Stimulated activated CD8-positive, alpha-beta memory T cell treated with anti-CD3 and anti-CD28 coated beads, Interleukin-15, amount 100 ng/mL, for 48 hours (primary cell): Measurements from ENCODE around the gene GALNS.
A peak's percentile ranks its signal among the peaks of the same experiment; 100 is the strongest.
"Not testable (repeated sequence)": the region's sequence is repeated elsewhere in the genome, so short reads cannot be mapped to it uniquely, and the experiment has no call there.

Experiments
- DNase-seq, 2 donors: peaks; one replicate each; pipeline ENCODE4 v3.0.0-alpha.2; 2020; ENCODE audit warnings: low read depth in 2 of 2

The GALNS gene, protein sequence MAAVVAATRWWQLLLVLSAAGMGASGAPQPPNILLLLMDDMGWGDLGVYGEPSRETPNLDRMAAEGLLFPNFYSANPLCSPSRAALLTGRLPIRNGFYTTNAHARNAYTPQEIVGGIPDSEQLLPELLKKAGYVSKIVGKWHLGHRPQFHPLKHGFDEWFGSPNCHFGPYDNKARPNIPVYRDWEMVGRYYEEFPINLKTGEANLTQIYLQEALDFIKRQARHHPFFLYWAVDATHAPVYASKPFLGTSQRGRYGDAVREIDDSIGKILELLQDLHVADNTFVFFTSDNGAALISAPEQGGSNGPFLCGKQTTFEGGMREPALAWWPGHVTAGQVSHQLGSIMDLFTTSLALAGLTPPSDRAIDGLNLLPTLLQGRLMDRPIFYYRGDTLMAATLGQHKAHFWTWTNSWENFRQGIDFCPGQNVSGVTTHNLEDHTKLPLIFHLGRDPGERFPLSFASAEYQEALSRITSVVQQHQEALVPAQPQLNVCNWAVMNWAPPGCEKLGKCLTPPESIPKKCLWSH

DNA sequence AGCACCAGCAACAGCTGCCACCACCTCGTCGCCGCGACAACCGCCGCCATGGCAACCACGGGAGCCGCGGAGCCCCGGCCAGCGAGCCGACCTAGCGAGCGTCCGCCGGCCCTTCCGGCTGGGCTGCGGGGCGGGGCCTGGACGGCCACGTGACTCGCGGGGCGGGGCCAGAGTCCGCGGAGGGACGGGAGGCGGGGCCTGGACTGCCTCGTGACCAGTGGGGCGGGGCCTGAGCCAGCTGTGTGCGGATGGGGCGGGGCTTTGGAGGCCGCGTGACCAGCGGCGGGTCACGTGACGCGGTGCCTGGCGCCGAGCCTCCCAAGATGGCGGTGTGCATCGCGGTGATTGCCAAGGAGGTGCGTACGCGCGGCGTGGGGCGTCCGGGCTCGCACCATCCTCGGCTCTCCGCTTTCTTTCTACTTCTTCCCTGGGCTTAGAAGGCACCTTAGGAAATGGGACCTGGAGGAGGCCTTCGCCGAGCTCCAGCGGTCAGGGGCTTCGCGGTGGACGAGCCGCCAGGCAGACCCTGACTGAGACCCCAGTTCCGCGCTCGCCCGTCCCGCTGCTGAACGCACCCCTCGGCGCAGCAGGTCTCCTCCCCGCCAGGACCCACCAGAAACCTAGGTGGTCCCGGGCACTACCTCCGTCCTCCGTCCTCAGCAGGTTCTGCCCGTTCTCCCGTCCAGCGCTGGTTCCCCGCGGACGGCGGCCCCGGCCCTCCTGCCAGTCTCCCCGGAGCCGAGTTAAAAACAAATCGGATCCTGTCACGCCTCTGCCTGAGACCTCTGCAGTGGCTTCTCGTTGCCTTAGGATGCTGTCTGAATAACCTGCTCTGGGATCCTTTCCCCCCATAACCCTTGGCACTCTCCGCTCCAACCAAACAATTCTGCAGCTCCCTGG, at the start of gene GALNS, which contains the start of gene TRAPPC2L:
GALNS (minus strand) TSS at position 120 of the 900 bp plus-strand sequence; CDS start at position 50, 70 bp downstream.
TRAPPC2L (plus strand) TSS at position 300 of the 900 bp plus-strand sequence; CDS start at position 324, 24 bp downstream.
- DNase-seq = peak; percentile 96 to 99

DNA sequence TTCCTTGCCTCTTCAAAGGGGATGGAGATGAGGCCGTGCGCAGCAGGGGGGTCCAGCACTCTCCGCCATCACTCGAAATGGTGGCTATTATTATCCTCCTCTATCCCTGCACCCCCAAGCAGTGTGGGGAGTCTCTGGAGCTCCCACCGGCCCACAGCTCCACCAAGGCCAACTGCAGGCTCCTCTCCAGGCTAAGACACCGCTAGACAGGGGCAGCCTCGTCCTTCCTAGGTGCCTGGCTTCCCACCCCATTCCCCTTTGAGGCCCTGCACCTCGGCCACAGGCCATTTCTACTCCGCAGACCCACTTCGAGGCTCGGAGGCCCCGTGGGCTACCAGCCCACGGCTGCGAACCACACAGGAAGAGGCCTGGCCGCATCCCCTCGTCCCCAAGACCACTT, 49.3 kb upstream of the GALNS start:
- no peak for DNase-seq

DNA sequence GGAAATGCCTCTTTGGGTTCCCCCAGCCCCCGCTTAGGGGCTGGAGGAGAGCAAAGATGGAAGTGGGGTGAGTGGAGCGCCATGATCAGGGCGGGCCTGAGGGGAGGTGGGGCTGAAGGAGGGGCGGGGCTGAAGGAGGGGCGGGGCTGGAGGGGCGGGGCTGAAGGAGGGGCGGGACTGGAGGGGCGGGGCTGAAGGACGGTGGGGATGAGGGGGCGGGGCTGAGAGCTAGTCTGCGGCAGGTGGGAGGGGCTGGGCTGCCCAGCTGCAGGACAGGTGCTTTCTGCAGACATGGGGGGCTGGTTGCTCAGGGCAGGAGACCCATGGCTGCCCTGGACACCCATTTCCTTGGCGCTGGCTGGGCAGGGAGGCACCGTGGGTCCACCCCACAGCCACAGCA, 48.8 kb upstream of the GALNS start:
- DNase-seq = no peak

DNA sequence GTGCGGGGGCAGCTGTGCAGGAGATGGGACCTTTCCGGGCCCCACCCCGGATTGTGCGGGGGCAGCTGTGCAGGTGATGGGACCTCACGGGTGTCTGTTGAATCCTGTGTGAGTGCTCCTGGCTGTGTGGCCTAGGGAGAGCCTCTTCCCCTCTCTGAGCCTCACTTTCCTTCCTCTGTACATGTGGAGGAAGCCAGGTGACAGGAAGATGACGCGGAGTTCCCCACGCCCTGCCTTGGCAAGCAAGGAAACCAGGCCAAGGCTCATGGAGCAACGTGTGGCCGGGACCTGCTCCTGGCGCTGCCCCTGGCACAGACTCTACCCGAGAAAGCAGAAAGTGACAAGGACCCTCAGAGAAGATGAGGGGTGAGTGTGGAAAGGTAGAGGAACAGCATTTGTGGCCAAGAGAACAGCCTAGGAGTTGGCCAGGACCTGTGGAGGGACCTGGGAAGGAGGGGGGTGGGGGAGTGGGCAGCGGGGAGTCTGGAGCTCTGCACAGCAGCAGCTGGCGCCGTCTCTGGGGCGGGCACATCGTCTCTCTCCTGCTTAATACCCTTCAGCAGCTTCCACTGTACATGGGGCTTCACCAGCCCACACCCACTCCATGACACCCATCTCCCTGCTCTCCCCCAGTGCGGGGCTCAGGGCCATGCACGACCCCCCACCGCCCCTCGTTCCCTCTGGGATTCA, 48.1 kb upstream of the GALNS start:
- no peak for DNase-seq

DNA sequence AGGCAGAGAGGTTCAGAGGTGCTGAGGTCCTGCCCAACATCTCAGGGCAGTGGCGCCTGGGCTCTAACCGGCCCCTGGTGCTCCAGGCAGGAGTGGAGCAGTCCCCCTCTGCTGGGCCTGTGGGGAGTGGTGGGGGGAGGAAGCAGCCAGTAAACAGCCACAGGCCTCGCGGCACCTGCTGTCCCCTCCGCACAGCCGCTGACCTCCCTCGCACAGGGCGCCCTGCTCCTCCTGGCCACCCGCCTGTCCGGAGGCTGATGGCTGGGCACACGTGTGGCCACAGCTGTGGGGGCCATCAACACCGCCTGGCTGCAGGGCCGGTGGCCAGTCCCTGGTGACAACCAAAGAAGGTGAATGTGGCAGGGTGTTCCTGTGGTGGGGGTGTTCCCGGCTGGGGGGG, 46.5 kb upstream of the GALNS start:
- no peak for DNase-seq

DNA sequence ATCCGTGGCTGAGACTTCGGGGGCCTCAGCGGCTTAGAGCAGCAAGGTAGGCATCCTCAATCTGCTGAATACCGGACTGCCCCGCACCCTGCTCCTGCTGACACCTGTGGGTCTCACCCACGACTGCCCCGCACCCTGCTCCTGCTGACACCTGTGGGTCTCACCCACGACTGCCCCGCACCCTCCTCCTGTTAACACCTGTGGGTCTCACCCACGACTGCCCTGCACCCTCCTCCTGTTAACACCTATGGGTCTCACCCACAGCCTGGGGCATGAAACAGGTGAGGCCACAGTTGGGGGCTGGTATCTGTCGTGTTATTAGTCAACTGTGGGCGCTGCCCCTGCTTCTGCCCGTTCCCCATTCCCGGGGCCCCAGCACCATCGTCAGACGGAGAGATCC, 46.0 kb upstream of the GALNS start:
- no peak for DNase-seq

DNA sequence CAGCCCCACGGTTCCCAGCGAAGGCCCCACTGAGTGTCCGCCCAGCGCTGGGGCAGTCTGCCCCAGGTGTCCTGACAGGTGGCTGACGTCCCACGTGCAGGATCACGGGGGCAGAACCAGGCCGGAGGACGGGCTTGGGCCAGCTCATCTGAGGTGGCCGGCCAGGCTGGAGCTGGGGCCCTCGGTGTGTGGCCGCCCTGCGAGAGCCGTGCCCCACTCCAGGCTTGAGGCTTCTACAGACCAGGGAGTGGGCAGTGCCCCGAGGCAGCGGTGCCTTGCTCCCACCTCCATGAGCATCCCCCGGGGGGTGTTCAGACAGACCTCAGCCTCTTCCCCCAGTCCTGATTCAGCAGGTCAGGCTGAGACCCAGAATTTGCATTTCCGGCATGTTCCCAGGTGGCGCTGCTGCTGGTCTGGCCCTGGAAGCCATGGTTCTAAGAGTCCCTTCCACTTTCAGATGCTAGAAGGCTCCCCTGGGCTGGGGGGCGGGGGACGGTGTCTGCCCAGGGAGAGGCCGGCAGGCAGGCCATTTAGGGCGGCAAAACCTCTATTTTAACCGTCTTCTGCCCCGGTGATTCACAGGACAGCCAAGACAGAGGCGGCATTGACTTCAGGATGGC, 45.1 kb upstream of the GALNS start:
- no peak for DNase-seq

DNA sequence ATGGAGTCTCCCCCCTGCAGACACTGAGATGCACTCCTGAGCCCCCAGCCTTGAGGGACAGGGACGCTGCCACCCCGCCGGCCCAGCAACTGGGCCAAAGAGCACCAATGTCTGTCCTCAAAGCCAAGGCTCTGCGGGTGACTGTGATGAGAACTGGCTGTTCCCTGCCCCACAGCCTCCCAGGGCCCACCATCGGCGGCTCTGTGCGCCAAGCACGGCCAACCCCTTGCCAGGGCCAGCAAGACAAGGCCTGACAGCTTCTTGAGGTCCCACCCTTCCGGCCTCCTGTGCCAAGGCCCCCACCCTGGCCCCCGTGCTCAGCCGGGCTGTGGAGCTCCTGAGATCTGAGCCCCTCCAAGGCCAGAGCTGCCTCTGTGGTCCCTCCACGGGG, 43.9 kb upstream of the GALNS start:
- no peak for DNase-seq

DNA sequence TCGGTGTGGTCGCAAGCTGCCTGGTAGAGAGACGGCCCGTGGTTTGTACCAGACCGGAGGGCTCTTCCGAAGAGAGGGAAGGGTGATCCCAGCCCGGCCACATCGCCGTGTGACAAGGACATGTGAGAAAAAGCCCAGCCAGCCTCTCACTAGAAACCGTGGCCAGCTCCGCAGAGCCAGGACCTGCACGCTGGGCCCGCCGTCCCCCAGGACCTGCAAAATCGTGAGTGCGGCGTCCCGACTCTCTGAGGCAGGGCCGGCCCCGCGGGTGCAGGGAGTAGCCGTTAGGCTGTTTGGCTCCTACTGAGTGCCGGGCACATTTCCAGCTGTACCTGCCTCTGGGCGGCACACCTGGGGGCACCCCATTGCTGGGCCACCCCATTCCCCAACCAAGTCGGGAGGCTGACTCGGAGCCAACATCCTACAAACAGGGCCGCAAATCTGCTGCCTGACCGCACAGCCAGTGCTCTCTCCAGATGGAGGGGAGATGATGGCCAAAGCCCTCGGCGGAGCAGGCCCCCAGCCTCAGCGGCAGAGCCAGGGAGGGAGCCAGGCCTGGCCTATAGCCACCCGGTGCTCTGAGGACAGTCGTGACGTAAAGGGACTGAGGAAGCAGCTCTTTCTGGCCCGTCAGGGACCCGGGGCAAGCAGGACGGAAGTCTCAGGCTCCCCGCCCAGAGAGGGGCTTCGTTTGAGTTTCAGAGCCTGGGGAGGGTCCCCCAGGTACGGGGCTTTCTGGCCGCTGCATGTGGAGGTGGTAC, 43.3 kb upstream of the GALNS start:
- DNase-seq = no peak

DNA sequence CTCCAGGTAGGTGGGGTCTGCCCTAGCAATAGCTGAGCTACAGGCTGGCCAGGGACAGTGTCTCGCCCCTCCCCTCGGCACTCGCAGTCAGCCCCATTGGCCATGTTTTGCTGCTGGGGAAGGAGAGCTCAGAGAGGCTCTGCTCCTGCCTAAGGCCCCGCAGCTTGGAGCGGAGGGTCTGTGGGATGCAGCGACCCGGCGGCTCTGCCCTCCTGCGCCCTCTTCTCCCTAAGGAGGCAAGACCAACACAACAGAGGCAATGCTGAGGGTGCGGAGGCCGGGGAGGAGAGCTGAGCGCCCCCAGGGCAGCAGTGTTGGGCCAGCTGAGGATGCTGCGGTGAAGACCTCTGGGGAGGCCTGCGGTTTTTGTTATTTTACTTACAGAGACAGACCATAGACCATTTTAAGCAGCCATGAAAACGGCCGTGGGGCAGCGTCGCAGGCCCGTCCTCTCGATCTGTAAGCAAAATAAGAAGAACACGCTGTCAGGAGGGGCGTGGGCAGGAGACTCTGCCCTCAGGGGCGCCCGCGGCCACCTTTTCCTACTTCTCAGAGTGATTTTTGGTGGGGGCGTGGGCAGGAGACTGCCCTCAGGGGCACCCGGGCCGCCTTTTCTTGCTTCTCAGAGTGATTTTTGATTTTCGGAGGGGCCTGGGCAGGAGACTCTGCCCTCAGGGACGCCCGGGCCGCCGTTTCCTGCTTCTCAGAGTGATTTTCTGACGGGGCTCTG, 41.1 kb upstream of the GALNS start:
- DNase-seq = no peak

DNA sequence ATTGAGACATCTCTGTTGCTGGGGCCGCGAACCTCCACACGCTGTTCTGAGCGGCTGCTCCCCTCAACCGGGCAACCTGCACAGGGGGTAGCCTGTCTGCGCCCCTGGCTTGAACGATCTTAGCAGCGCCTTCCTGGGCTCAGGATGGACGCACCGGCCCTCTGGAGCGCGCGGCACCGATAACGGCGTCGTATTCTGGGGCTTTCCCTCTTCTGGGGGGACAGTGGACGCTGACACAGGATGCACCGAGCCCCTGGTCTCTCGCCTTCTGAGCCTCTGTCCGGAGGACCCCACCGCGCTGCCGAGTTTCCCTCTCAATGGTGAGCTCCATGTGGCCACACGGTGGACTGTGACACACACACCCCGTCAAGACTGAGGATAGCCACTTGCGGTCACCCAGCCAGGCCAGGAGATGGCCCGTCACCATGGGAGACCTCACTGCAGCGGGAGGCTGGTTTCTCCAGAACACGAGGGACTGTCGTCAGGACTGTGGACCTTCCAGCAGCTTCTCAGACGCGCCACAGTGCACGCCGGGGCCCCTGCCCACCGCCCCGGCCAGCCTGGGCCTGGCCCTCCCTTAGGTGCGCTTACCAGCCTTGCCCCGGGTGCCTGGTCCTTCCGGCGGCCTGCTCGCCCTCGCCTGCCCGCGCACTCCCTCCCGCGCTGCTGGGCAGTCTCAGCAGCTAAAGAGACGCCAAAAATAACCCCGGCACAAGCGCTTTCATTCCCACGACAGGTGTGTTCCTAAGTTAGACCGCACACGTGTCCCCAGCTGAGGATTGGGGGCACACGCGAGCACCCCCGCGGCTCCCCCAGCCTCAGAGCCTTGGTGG, 39.7 kb upstream of the GALNS start:
- no peak for DNase-seq

DNA sequence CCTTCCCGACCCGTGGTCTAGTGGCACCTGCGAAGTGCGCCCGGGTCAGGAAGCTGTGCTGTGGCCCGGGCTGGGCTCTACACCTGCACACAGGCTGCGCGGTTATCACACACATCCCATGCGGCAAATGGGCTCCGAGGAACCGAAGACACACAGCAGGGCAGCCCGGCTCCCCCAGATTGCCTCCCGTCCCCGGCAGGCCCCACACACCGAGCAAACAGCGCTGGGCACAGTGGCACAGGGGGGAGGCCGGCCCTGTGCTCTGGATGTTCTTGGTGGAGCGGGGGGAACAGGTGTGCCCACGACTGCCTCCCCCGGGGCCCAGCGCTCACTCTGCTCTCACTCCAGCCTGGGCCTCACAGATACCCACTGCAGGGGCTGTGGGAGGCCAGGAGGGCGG, 38.6 kb upstream of the GALNS start:
- no peak for DNase-seq

DNA sequence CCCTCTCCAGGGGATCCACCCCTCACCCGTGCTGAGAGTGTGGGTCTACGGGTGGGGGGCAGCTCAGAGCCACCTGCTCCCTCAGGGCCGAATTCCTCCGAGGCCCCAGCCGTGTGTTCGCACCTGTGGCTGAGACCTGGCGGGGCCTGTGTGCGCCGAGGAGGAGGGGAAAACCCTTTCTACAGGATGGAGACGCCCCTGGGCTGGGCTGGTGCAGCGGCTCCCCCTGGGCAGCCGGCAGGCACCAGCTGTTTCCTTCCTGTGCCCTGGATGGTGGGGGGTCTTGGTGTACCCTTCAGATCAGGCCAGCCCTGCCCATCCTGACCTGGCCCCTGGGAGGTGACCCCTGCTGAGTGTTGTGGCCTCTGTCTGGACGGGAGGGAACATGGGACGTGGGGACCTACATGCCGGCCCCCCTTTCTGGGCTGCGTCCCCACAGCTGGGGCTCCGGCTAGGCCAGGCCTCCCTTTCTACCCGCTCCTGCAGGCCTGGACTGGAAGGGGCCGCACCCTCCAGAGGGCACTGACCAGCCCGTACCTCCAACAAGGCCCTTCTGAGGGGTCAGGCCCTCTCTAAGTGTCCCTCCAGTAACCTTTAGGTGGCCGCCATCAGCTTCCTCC, 38.0 kb upstream of the GALNS start:
- DNase-seq = no peak

DNA sequence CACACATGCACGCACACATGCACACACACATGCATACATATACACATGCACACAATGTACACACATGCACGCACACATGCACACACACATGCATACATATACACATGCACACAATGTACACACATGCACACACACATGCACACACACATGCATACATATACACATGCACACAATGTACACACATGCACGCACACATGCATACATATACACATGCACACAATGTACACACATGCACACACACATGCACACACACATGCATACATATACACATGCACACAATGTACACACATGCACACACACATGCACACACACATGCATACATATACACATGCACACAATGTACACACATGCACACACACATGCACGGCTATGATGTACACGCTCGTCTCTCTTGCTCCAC, 37.5 kb upstream of the GALNS start:
- DNase-seq = not testable (repeated sequence)

DNA sequence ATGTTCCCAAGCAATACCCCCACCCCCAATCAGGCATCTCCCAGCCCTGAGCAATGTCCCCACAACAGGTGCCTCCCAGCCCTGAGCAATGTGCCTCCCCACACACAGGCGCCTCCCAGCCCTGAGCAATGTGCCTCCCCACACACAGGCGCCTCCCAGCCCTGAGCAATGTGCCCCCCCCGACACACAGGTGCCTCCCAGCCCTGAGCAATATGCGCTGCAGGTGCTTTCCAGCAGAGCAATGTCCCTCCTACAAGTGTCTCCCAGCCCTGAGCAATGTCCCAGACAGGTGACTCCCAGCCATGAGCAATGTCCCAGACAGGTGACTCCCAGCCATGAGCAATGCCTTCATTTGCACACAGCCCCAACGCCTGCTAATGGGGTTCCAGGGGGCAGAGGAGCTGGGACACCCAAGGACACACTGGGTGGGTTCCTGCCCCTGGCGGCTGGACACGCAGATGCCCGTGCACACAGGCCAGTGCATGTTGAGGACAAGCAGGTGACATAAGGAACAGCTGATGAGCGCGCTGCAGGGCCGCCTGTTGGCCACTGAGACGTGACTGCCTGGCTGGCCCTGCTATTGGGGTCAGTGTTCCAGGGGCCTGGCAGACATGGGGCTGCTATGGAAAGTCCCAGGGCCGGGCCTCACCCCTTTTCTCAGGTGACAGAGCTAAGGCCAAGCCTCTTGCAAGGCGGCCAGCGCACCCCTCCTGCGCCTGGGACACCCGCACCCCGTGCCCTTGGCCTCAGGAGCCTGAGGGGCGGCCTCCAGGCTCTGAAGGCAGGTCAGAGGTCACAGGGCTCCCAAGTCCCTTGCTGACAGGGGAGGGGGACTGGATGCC, 36.6 kb upstream of the GALNS start:
- no peak for DNase-seq

DNA sequence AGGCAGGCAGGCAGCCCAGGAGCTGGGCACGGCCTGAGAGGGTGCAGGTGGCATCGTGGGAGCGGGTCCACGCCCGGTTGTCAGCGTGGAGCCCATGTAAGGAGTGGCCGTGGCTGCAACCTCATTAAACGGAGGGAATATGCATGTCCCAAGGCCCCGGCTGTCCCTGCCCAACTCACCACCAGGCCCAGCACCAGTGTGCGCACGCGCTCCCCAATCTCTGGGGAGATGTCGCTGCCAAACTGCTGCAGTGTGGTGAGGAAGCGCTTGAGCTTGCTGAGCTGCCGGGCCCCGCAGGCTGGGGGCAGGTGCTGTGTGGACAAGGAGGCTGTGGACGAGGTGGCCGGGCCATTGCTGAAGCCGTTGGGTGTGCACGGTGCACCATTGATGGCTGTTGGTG, 35.3 kb upstream of the GALNS start:
- DNase-seq = no peak

DNA sequence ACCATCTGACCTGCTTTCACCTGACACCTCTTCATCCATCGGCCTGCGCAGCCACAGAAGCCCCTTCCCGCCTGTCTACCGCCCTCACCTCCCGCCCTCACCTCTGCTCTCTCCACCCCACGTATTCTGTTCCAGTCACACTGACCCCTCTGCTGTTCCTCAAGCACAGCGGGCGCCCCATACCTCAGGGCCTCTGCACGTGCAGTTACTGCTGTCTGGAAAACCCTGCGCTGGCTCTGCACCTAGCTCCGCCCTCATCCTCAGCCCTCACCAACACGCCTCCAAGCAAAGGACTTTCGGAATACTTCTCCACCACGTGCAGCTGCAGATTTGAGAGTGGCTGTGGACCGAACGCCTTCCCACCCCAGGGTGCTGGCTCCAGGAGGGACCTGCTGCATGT, 34.3 kb upstream of the GALNS start:
- DNase-seq = no peak
